Liver (tissue), 9 donors: ENCODE results near the gene SLC9A6. TPM values are rescaled to one million over a fixed set of nuclear protein-coding genes. Genes with fewer than 3 reads are reported as not detected.
A peak's percentile ranks its signal among the peaks of the same experiment; 100 is the strongest.

Experiments
- DNase-seq: peaks from one replicate; pipeline ENCODE4 v3.0.0-alpha.2; 2017; ENCODE audit warnings: low spot score
- H3K27ac ChIP-seq, 2 donors: one replicate each; pipeline ENCODE4 v1.7.0; 2013; ENCODE audit warnings: inconsistent platforms in 2 of 2, low read length in 2 of 2, control low read depth in 1 of 2, low read depth in 1 of 2, mild to moderate bottlenecking in 1 of 2
- H3K27me3 ChIP-seq, 4 donors: one replicate each; pipeline versions ENCODE4 v1.6.1 to v1.7.0; 2013; ENCODE audit warnings: low read length in 3 of 4, inconsistent platforms in 1 of 4, mild to moderate bottlenecking in 1 of 4, moderate library complexity in 1 of 4; ENCODE audit not compliant: control insufficient read depth in 4 of 4, insufficient read depth in 4 of 4
- H3K36me3 ChIP-seq, 4 donors: one replicate each; pipeline versions ENCODE4 v1.6.1 to v1.7.0; 2013; ENCODE audit warnings: low read length in 3 of 4, mild to moderate bottlenecking in 3 of 4, low read depth in 1 of 4, moderate library complexity in 1 of 4; ENCODE audit not compliant: control insufficient read depth in 4 of 4, insufficient read depth in 3 of 4
- H3K4me1 ChIP-seq, 4 donors: one replicate each; pipeline versions ENCODE4 v1.6.1 to v1.7.0; 2013; ENCODE audit warnings: low read length in 3 of 4, mild to moderate bottlenecking in 3 of 4, moderate library complexity in 1 of 4; ENCODE audit not compliant: control insufficient read depth in 4 of 4, insufficient read depth in 4 of 4
- H3K4me3 ChIP-seq, 3 donors: one replicate each; pipeline versions ENCODE4 v1.6.1 to v1.7.0; 2013; ENCODE audit warnings: low read length in 3 of 3, control low read depth in 1 of 3, low read depth in 1 of 3, mild to moderate bottlenecking in 1 of 3
- H3K9ac ChIP-seq, 2 donors: one replicate each; pipeline ENCODE4 v1.7.0; 2013; ENCODE audit warnings: low read length in 2 of 2, mild to moderate bottlenecking in 2 of 2, moderate library complexity in 2 of 2, control low read depth in 1 of 2, low read depth in 1 of 2
- H3K9me3 ChIP-seq, 4 donors: one replicate each; pipeline versions ENCODE4 v1.6.1 to v1.7.0; 2013; ENCODE audit warnings: low read length in 3 of 4; ENCODE audit not compliant: control insufficient read depth in 4 of 4
- EGR1 ChIP-seq, 2 donors: IDR thresholded peaks; 2 replicates each; pipeline ENCODE4 v1.6.1; 2016 to 2018; ENCODE audit warnings: antibody characterized with exemption in 2 of 2, low read depth in 2 of 2
- FOXA1 ChIP-seq: IDR thresholded peaks from 2 replicates; pipeline ENCODE4 v1.6.1; 2016; ENCODE audit warnings: antibody characterized with exemption
- FOXA2 ChIP-seq: IDR thresholded peaks from 2 replicates; pipeline ENCODE4 v1.6.1; 2016; ENCODE audit warnings: antibody characterized with exemption
- GABPA ChIP-seq, 2 donors: IDR thresholded peaks in 1 of 2; conservative IDR thresholded peaks in 1 of 2; 2 replicates each; pipeline ENCODE4 v1.6.1; 2016; ENCODE audit warnings: antibody characterized with exemption in 2 of 2, mild to moderate bottlenecking in 1 of 2, moderate library complexity in 1 of 2
- HNF4A ChIP-seq, 2 donors: conservative IDR thresholded peaks; 2 replicates each; pipeline ENCODE4 v1.6.1; 2016; ENCODE audit warnings: antibody characterized with exemption in 2 of 2, mild to moderate bottlenecking in 2 of 2
- HNF4G ChIP-seq: IDR thresholded peaks from 2 replicates; pipeline ENCODE4 v1.6.1; 2016; ENCODE audit warnings: antibody characterized with exemption
- JUND ChIP-seq, 2 donors: IDR thresholded peaks; 2 replicates each; pipeline ENCODE4 v1.6.1; 2016; ENCODE audit warnings: antibody characterized with exemption in 2 of 2
- NR2F2 ChIP-seq: IDR thresholded peaks from 2 replicates; pipeline ENCODE4 v1.6.1; 2016; ENCODE audit warnings: antibody characterized with exemption
- RAD21 ChIP-seq, 2 donors: IDR thresholded peaks; 2 replicates each; pipeline ENCODE4 v1.6.1; 2016; ENCODE audit warnings: antibody characterized with exemption in 2 of 2, mild to moderate bottlenecking in 2 of 2
- RXRA ChIP-seq, 2 donors: IDR thresholded peaks; 2 replicates each; pipeline ENCODE4 v1.6.1; 2017 to 2018; ENCODE audit warnings: antibody characterized with exemption in 2 of 2, mild to moderate bottlenecking in 1 of 2
- SP1 ChIP-seq: IDR thresholded peaks from 2 replicates; pipeline ENCODE4 v1.6.1; 2018; ENCODE audit warnings: antibody characterized with exemption, mild to moderate bottlenecking
- YY1 ChIP-seq: IDR thresholded peaks from 2 replicates; pipeline ENCODE4 v1.6.1; 2016; ENCODE audit warnings: antibody characterized with exemption, mild to moderate bottlenecking
- WGBS: extraction: QIAGEN DNeasy Blood & Tissue Kit; methylation state at CpG from one replicate; pipeline ENCODE4 v1.1.7; 2013; 5-methylcytosine and 5-hydroxymethylcytosine counted together
- polyA plus RNA-seq, 2 donors: library from polyadenylated mRNA; stranded (reverse) in 1 of 2; unstranded in 1 of 2; fragments of 200-250 nt in 1 of 2; fragments of >200 nt in 1 of 2; fragmentation: Nextera tagmentation in 1 of 2; extraction: Ambion mirVana in 1 of 2; gene quantifications; one replicate each; pipeline versions ENCODE4 v1.2.1 to v1.2.3, GENCODE V29; 2013 to 2015
- total RNA-seq, 2 donors: library from RNA; depleted of rRNA; stranded (reverse); fragments of >200 nt; gene quantifications; one replicate each; pipeline ENCODE4 v1.2.3, GENCODE V29; 2014
- TF ChIP-seq, protein P1 (sequence below): IDR thresholded peaks from 2 replicates; pipeline ENCODE4 v1.6.1; 2016; ENCODE audit warnings: antibody characterized with exemption
- TF ChIP-seq, protein P2 (sequence below): IDR thresholded peaks from 2 replicates; pipeline ENCODE4 v1.6.1; 2016; ENCODE audit warnings: antibody characterized with exemption
- TF ChIP-seq, protein P3 (sequence below): IDR thresholded peaks from 2 replicates; pipeline ENCODE4 v1.6.1; 2016; ENCODE audit warnings: antibody characterized with exemption
- TF ChIP-seq, protein P4 (sequence below): fragments of 150-350 bp; IDR thresholded peaks from 2 replicates; pipeline ENCODE4 v1.5.1; 2017; ENCODE audit warnings: improper control_type of control experiment, low read depth, low read length; ENCODE audit not compliant: missing input control
- TF ChIP-seq, protein P5 (sequence below): IDR thresholded peaks from 2 replicates; pipeline ENCODE4 v1.6.1; 2016; ENCODE audit warnings: antibody characterized with exemption, mild to moderate bottlenecking
- donor health status: healthy.
- donor health status: healthy.
- donor health status: healthy.
- donor health status: healthy.
- donor health status: healthy.

Gene SLC9A6
- total and polyA plus RNA-seq, 4 donors = 2.1 to 8.8 (median 5.6) TPM

DNA sequence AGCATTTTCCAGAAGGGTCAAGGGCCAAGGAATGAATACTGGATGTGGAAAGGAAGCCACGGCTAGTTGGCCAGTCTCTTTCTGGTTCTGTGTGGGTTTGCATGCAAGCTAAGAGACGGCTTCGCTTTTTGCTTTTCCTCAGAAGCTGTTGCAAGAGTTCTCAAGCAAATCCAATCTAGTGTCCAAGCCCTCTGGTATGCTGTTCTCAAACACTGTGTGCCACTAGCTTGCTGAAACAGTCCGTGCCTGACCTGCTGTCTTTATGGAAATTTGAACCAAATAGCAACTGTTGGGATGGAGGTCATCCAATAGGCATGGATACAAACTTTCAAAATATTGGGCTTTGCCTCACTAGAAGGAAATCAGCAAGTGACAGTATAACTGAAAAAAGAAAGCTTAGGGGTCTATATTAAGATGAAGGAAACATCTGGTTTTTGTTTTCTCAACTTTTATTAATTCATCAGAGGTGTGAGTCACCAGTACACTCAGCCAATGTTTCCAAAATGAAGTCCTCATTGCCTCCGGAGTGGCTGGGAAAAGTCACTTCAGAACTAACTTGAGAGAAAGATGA is 70.5 kb downstream of the SLC9A6 start:
- 82% methylated on average over 5 of the region's 5 CpGs for WGBS

DNA sequence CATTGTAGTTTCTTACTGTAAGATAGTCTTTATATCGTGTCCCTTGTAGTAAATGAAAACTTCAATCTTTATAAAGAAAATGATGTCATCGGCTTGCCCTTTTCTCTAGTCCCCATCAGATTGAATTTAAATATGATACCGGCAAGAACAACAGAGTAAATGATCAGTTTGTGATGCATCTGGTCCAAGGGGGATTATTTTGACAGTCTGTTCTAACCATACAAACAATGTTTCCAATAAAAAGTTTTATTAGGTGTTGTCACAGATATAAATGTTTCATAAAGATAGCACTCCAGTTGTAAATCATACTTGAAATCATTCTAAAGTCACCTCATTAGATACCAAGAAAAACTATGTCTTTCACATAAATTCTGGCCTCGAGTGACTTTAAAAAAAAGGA is 72.3 kb downstream of the SLC9A6 start:
- H3K4me1 ChIP-seq = no peaks in the 10 kb centered on the region
- no peaks in the 10 kb centered on the region for H3K36me3 ChIP-seq
- H3K9me3 ChIP-seq = no peaks in the 10 kb centered on the region
- no peak for TF ChIP-seq NR2F2
- TF ChIP-seq RXRA (IDR thresholded peaks at IDR 0.05) = no peak
- no peak for TF ChIP-seq JUND (IDR thresholded peaks at IDR 0.05)
- no peak for TF ChIP-seq FOXA1
- TF ChIP-seq EGR1 (IDR thresholded peaks at IDR 0.05; ENCODE audit: low read depth in 2 of 2) = no peak
- TF ChIP-seq, protein P1, sequence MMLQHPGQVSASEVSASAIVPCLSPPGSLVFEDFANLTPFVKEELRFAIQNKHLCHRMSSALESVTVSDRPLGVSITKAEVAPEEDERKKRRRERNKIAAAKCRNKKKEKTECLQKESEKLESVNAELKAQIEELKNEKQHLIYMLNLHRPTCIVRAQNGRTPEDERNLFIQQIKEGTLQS = no peak
- TF ChIP-seq SP1 = no peak
- no peak for TF ChIP-seq HNF4G
- TF ChIP-seq, protein P2, sequence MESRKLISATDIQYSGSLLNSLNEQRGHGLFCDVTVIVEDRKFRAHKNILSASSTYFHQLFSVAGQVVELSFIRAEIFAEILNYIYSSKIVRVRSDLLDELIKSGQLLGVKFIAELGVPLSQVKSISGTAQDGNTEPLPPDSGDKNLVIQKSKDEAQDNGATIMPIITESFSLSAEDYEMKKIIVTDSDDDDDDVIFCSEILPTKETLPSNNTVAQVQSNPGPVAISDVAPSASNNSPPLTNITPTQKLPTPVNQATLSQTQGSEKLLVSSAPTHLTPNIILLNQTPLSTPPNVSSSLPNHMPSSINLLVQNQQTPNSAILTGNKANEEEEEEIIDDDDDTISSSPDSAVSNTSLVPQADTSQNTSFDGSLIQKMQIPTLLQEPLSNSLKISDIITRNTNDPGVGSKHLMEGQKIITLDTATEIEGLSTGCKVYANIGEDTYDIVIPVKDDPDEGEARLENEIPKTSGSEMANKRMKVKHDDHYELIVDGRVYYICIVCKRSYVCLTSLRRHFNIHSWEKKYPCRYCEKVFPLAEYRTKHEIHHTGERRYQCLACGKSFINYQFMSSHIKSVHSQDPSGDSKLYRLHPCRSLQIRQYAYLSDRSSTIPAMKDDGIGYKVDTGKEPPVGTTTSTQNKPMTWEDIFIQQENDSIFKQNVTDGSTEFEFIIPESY = no peak
- TF ChIP-seq, protein P3, sequence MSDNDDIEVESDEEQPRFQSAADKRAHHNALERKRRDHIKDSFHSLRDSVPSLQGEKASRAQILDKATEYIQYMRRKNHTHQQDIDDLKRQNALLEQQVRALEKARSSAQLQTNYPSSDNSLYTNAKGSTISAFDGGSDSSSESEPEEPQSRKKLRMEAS = no peak
- H3K27ac ChIP-seq = no peak overlapping the region
- no peak for DNase-seq
- no peaks in the 10 kb centered on the region for H3K27me3 ChIP-seq
- WGBS = 86% methylated on average over 4 of the region's 4 CpGs
- H3K9ac ChIP-seq = no peak overlapping the region
- H3K4me3 ChIP-seq = no peak overlapping the region

More for the DNA sequence above, 70.5 kb downstream of the SLC9A6 start:
- H3K27me3 ChIP-seq = peaks cover 0 to 3% (median 0%) of the 10 kb centered on the region in 4 donors
- no peaks in the 10 kb centered on the region for H3K36me3 ChIP-seq
- H3K27ac ChIP-seq = no peak overlapping the region
- no peaks in the 10 kb centered on the region for H3K9me3 ChIP-seq
- no peak overlapping the region for H3K4me3 ChIP-seq
- H3K4me1 ChIP-seq = peaks cover 0 to 7% (median 5%) of the 10 kb centered on the region in 4 donors
- DNase-seq = no peak
- TF ChIP-seq NR2F2 (peak; percentile 46), SP1 (peak; percentile 38)
- TF ChIP-seq, protein P1 = no peak
- no peak overlapping the region for H3K9ac ChIP-seq

DNA sequence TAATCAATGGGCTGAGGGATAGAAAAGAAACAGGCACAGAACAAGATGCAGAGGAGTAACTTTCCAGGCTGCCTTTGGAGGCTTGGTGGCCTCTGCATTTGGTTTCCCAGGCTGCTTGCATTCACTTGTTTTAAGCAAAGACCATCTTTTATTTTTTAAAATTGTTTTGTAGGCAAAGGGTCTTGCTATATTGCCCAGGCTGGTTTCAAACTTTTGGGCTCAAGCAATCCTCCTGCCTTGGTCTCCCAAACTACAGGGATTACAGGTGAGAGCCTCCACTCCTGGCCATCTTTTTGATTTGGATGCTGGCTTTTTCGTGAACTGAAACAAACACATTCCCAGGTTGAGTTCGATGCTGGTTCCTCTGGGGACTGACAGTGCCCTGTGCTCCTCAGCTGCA is 74.1 kb downstream of the SLC9A6 start:
- Histone ChIP-seq H3K4me1 (no peaks in the 10 kb centered on the region), H3K4me3 (no peak overlapping the region), H3K36me3 (no peaks in the 10 kb centered on the region), H3K9ac (no peak overlapping the region), H3K27ac (no peak overlapping the region), H3K27me3 (no peaks in the 10 kb centered on the region), H3K9me3 (no peaks in the 10 kb centered on the region)
- no peak for DNase-seq
- 90% methylated on average over 2 of the region's 2 CpGs for WGBS
- TF ChIP-seq, protein P3 = no peak
- TF ChIP-seq, protein P4, sequence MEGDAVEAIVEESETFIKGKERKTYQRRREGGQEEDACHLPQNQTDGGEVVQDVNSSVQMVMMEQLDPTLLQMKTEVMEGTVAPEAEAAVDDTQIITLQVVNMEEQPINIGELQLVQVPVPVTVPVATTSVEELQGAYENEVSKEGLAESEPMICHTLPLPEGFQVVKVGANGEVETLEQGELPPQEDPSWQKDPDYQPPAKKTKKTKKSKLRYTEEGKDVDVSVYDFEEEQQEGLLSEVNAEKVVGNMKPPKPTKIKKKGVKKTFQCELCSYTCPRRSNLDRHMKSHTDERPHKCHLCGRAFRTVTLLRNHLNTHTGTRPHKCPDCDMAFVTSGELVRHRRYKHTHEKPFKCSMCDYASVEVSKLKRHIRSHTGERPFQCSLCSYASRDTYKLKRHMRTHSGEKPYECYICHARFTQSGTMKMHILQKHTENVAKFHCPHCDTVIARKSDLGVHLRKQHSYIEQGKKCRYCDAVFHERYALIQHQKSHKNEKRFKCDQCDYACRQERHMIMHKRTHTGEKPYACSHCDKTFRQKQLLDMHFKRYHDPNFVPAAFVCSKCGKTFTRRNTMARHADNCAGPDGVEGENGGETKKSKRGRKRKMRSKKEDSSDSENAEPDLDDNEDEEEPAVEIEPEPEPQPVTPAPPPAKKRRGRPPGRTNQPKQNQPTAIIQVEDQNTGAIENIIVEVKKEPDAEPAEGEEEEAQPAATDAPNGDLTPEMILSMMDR = no peak
- TF ChIP-seq SP1 = no peak
- TF ChIP-seq YY1 = no peak
- TF ChIP-seq FOXA2 = no peak
- TF ChIP-seq, protein P5, sequence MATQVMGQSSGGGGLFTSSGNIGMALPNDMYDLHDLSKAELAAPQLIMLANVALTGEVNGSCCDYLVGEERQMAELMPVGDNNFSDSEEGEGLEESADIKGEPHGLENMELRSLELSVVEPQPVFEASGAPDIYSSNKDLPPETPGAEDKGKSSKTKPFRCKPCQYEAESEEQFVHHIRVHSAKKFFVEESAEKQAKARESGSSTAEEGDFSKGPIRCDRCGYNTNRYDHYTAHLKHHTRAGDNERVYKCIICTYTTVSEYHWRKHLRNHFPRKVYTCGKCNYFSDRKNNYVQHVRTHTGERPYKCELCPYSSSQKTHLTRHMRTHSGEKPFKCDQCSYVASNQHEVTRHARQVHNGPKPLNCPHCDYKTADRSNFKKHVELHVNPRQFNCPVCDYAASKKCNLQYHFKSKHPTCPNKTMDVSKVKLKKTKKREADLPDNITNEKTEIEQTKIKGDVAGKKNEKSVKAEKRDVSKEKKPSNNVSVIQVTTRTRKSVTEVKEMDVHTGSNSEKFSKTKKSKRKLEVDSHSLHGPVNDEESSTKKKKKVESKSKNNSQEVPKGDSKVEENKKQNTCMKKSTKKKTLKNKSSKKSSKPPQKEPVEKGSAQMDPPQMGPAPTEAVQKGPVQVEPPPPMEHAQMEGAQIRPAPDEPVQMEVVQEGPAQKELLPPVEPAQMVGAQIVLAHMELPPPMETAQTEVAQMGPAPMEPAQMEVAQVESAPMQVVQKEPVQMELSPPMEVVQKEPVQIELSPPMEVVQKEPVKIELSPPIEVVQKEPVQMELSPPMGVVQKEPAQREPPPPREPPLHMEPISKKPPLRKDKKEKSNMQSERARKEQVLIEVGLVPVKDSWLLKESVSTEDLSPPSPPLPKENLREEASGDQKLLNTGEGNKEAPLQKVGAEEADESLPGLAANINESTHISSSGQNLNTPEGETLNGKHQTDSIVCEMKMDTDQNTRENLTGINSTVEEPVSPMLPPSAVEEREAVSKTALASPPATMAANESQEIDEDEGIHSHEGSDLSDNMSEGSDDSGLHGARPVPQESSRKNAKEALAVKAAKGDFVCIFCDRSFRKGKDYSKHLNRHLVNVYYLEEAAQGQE = no peak
- TF ChIP-seq GABPA (IDR thresholded peaks at IDR 0.05 in 1 of 2, conservative IDR thresholded peaks at IDR 0.05 in 1 of 2) = no peak
- no peak for TF ChIP-seq RAD21 (IDR thresholded peaks at IDR 0.05)
- no peak for TF ChIP-seq HNF4A (conservative IDR thresholded peaks at IDR 0.05)
- no peak for TF ChIP-seq EGR1 (IDR thresholded peaks at IDR 0.05; ENCODE audit: low read depth in 2 of 2)
- TF ChIP-seq HNF4G = no peak
- no peak for TF ChIP-seq NR2F2
- no peak for TF ChIP-seq RXRA (IDR thresholded peaks at IDR 0.05)
